OCI-LY7 (cell line): ENCODE data around the gene GALNT10. TPM values are rescaled to one million over a fixed set of nuclear protein-coding genes. Genes with fewer than 3 reads are reported as not detected.

Experiments
- BruUV-seq: library from RNA; stranded (reverse); fragments of 400-500 nt; replicated peaks from 2 replicates; lab custom pipeline; 2021; lab: Mats Ljungman, UMichigan
- CTCF ChIA-PET: fragments of 300-600 bp; sonication (Branson Sonifier 250); formaldehyde crosslinking; loops from one replicate; lab custom pipeline; 2022; ENCODE audit warnings: antibody characterized with exemption; ENCODE audit not compliant: unreplicated experiment; lab: Charles Lee
- POLR2A ChIA-PET: fragments of 300-600 bp; sonication (Branson Sonifier 250); formaldehyde crosslinking; loops from one replicate; lab custom pipeline; 2022; ENCODE audit warnings: antibody characterized with exemption; lab: Charles Lee
- DNase-seq: peaks from one replicate; pipeline ENCODE4 v3.0.0-alpha.2; 2015; ENCODE audit warnings: low spot score
- H2AFZ ChIP-seq: fragments of 200-600 bp; sonication (generic), shearing (Covaris generic); 2 replicates; pipeline ENCODE4 v1.6.1; 2014; ENCODE audit warnings: mild to moderate bottlenecking, antibody characterized with exemption, low read length, moderate library complexity
- H3K27ac ChIP-seq: fragments of 200-600 bp; sonication (generic); 2 replicates; pipeline ENCODE4 v1.5.1; 2014; ENCODE audit warnings: mixed run types, low read depth, mild to moderate bottlenecking, moderate library complexity, low read length, inconsistent platforms; ENCODE audit not compliant: poor library complexity, severe bottlenecking
- H3K36me3 ChIP-seq: fragments of 200-600 bp; sonication (generic); 2 replicates; pipeline ENCODE4 v1.6.1; 2014; ENCODE audit warnings: mild to moderate bottlenecking, antibody characterized with exemption, low read length, moderate library complexity, mixed read lengths; ENCODE audit not compliant: insufficient read depth
- H3K4me1 ChIP-seq: fragments of 200-600 bp; sonication (generic); 2 replicates; pipeline ENCODE4 v1.5.1; 2014; ENCODE audit warnings: mild to moderate bottlenecking, low read length; ENCODE audit not compliant: insufficient read depth, poor library complexity, severe bottlenecking
- H3K4me2 ChIP-seq: fragments of 200-600 bp; sonication (generic); 2 replicates; pipeline ENCODE4 v1.6.1; 2014; ENCODE audit warnings: mild to moderate bottlenecking, low read length
- H3K4me3 ChIP-seq: fragments of 200-600 bp; sonication (generic); 2 replicates; pipeline ENCODE4 v1.5.1; 2014; ENCODE audit warnings: mild to moderate bottlenecking, low read depth, low read length; ENCODE audit not compliant: poor library complexity, severe bottlenecking
- H3K79me2 ChIP-seq: fragments of 200-600 bp; sonication (generic); 2 replicates; pipeline ENCODE4 v1.6.1; 2016; ENCODE audit warnings: low read depth, mild to moderate bottlenecking, low read length, moderate library complexity, mixed read lengths; ENCODE audit not compliant: insufficient read depth
- H3K9me2 ChIP-seq: fragments of 200-600 bp; sonication (generic); 2 replicates; pipeline ENCODE4 v1.6.1; 2016; ENCODE audit warnings: mild to moderate bottlenecking, low read length, mixed read lengths; ENCODE audit not compliant: insufficient read depth
- H3K9me3 ChIP-seq: fragments of 200-600 bp; sonication (generic); 2 replicates; pipeline ENCODE4 v1.6.1; 2014; ENCODE audit warnings: mild to moderate bottlenecking, mixed run types, low read length, mixed read lengths
- H4K20me1 ChIP-seq: fragments of 200-600 bp; sonication (generic); 2 replicates; pipeline ENCODE4 v1.6.1; 2014; ENCODE audit warnings: mild to moderate bottlenecking, antibody characterized with exemption, low read length, moderate library complexity, mixed read lengths; ENCODE audit not compliant: insufficient read depth
- EZH2phosphoT487 ChIP-seq: fragments of 200-600 bp; sonication (generic); IDR thresholded peaks from 2 replicates; pipeline ENCODE4 v1.6.1; 2018; ENCODE audit warnings: low read depth, borderline replicate concordance, mild to moderate bottlenecking, mixed run types, antibody characterized with exemption, low read length, moderate library complexity, mixed read lengths
- intact Hi-C: fragments of 100-400 bp; cut with micrococcal nuclease; formaldehyde crosslinking; loops from one replicate; pipeline ENCODE4 v1.10.0; 2022; ENCODE audit not compliant: unreplicated experiment
- total RNA-seq, 2 experiments: library from RNA; depleted of rRNA in 1 of 2; stranded (reverse); fragments of >200 nt in 1 of 2; shearing (Covaris generic) in 1 of 2; gene quantifications; 2 replicates each; pipeline ENCODE4 v1.2.3, GENCODE V29; 2014 to 2022
- TF ChIP-seq, protein P1 (sequence below): fragments of 200-600 bp; sonication (generic); conservative IDR thresholded peaks from 2 replicates; pipeline ENCODE4 v1.5.1; 2014; ENCODE audit warnings: mild to moderate bottlenecking, antibody characterized with exemption, low read length, moderate library complexity, mixed read lengths

GALNT10 gene
- total RNA-seq, 2 experiments from 2014 or later: 7.3 to 20.6 TPM

DNA sequence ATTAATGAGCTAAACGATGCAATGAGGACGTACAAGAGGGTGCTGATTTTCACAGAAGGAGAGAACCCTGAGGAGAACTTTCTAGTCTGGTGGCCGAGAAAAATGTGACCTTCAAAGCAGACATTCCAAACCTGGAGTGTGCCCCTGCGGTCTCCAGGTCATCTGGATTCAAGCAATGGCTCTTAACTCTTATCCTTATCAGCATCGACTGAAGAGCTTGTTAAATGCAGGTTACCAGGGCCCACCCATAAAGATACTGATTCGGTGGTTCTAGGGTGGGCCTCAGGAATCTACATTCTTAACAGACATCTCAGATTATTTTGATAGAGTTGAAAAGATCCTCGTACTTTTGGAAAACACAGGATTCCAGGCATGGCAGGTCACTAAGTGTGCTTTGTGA, 151.7 kb downstream of the GALNT10 start:
- CTCF ChIA-PET: interaction anchor here (0.6 kb wide), 1 partner anchor 73 kb away, joined by 3 read pairs; no protein-coding TSS in a partner anchor
- H2AFZ ChIP-seq: no peak overlapping the region
- no peaks in the 10 kb centered on the region for H3K79me2 ChIP-seq
- H3K4me3 ChIP-seq: no peak overlapping the region
- POLR2A ChIA-PET: no interaction called here
- H3K4me1 ChIP-seq: no peaks in the 10 kb centered on the region
- no peaks in the 10 kb centered on the region for H3K36me3 ChIP-seq
- H3K27ac ChIP-seq: no peak overlapping the region
- no peaks in the 10 kb centered on the region for H3K9me3 ChIP-seq
- TF ChIP-seq, protein P1, sequence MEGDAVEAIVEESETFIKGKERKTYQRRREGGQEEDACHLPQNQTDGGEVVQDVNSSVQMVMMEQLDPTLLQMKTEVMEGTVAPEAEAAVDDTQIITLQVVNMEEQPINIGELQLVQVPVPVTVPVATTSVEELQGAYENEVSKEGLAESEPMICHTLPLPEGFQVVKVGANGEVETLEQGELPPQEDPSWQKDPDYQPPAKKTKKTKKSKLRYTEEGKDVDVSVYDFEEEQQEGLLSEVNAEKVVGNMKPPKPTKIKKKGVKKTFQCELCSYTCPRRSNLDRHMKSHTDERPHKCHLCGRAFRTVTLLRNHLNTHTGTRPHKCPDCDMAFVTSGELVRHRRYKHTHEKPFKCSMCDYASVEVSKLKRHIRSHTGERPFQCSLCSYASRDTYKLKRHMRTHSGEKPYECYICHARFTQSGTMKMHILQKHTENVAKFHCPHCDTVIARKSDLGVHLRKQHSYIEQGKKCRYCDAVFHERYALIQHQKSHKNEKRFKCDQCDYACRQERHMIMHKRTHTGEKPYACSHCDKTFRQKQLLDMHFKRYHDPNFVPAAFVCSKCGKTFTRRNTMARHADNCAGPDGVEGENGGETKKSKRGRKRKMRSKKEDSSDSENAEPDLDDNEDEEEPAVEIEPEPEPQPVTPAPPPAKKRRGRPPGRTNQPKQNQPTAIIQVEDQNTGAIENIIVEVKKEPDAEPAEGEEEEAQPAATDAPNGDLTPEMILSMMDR: no peak
- no peak for DNase-seq
- no peaks in the 10 kb centered on the region for H3K9me2 ChIP-seq
- no peak overlapping the region for H3K4me2 ChIP-seq
- no TSS peak for BruUV-seq
- no peaks in the 10 kb centered on the region for H4K20me1 ChIP-seq
- intact Hi-C loops: no loop called here

DNA sequence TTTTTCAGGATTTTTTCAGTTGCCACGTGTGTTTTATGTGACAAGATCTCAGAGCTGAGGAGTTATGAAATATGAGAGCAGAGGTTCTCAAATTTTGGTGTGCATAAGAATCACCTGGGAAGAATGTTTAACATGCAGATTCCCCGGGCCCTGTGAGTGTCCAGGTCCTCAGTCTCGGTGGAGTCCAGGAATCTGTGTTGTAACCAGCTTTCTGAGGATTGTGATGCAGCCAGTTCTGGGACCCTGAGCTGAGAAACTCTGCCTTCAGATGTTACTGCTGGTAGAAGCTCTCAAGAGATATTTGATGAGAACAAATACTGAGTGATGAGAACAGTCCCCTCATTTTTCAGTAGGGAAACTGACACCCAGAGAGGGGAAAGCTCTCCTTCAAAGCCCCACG, 152.4 kb downstream of the GALNT10 start:
- no peak overlapping the region for H3K4me3 ChIP-seq
- no peak for DNase-seq
- H3K4me1 ChIP-seq: no peaks in the 10 kb centered on the region
- intact Hi-C loops: no loop called here
- H3K9me2 ChIP-seq: no peaks in the 10 kb centered on the region
- no TSS peak for BruUV-seq
- ChIA-PET CTCF (no interaction called here), POLR2A (no interaction called here)
- H3K36me3 ChIP-seq: no peaks in the 10 kb centered on the region
- TF ChIP-seq EZH2phosphoT487: no peak
- TF ChIP-seq, protein P1: no peak
- H3K4me2 ChIP-seq: no peak overlapping the region
- H3K9me3 ChIP-seq: no peaks in the 10 kb centered on the region
- no peaks in the 10 kb centered on the region for H4K20me1 ChIP-seq
- no peak overlapping the region for H2AFZ ChIP-seq
- no peaks in the 10 kb centered on the region for H3K79me2 ChIP-seq
- H3K27ac ChIP-seq: no peak overlapping the region

DNA sequence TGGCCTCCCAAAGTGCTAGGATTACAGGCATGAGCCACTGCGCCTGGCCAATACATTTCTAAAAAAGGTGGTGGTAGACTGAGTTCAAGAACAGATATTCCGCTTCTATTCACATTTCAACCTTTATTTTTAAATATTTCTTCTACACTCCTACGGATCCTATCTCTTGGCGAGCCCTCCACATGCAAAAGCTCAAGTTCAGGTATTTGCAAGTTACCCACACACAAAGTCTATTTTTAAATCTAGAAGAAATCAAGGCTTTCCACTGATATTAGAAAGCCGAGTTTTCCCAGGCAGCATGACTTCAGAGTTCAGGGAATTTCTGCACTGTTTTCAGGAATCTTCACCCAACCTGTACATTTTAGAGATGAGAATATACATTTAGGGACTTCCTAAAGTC, 153.9 kb downstream of the GALNT10 start:
- no peaks in the 10 kb centered on the region for H4K20me1 ChIP-seq
- H3K4me1 ChIP-seq: no peaks in the 10 kb centered on the region
- no peaks in the 10 kb centered on the region for H3K36me3 ChIP-seq
- H3K4me2 ChIP-seq: no peak overlapping the region
- ChIA-PET CTCF (no interaction called here), POLR2A (no interaction called here)
- H3K9me2 ChIP-seq: no peaks in the 10 kb centered on the region
- intact Hi-C loops: no loop called here
- no peak overlapping the region for H3K27ac ChIP-seq
- H2AFZ ChIP-seq: no peak overlapping the region
- no TSS peak for BruUV-seq
- no peak overlapping the region for H3K4me3 ChIP-seq
- no peaks in the 10 kb centered on the region for H3K79me2 ChIP-seq
- TF ChIP-seq, protein P1: no peak
- no peak for TF ChIP-seq EZH2phosphoT487
- DNase-seq: no peak
- no peaks in the 10 kb centered on the region for H3K9me3 ChIP-seq
